ENCODE results near the gene TCL1A.

Gene TCL1A

GRCh38 chr14:95703341-95703740 lies 10.6 kb downstream of the TCL1A start:
- Histone ChIP-seq H3K9ac (ENCODE audit: low read depth, low read length) (no peak overlapping the region), H3K4me1 (ENCODE audit: insufficient read depth, low read length) (peaks cover 28% of the 10 kb centered on the region; the same call in 1 of the 2 replicates), H3K27me3 (ENCODE audit: insufficient read depth, low read length) (peaks cover 70% of the 10 kb centered on the region), H3K9me3 (ENCODE audit: insufficient read depth, low read depth, low read length) (no peaks in the 10 kb centered on the region), H3K4me3 (ENCODE audit: low read length) (no peak overlapping the region), H3K27ac (ENCODE audit: low read length) (no peak overlapping the region), H3K36me3 (ENCODE audit: insufficient read depth, low read depth, low read length) (no peaks in the 10 kb centered on the region)

GRCh38 chr14:95701846-95702221 lies 12.1 kb downstream of the TCL1A start:
- H3K9ac ChIP-seq (ENCODE audit: low read depth, low read length), result no peak overlapping the region
- H3K36me3 ChIP-seq (ENCODE audit: insufficient read depth, low read depth, low read length), result no peaks in the 10 kb centered on the region
- peaks cover 85% of the 10 kb centered on the region for H3K27me3 ChIP-seq (ENCODE audit: insufficient read depth, low read length)
- H3K9me3 ChIP-seq (ENCODE audit: insufficient read depth, low read depth, low read length), result no peaks in the 10 kb centered on the region
- no peak overlapping the region for H3K27ac ChIP-seq (ENCODE audit: low read length)
- H3K4me1 ChIP-seq (ENCODE audit: insufficient read depth, low read length), result peaks cover 25% of the 10 kb centered on the region; the same call in 1 of the 2 replicates
- peak overlapping the region; percentile 39 for H3K4me3 ChIP-seq (ENCODE audit: low read length)

GRCh38 chr14:95700221-95700976 lies 13.5 kb downstream of the TCL1A start:
- H3K9ac ChIP-seq (ENCODE audit: low read depth, low read length), result no peak overlapping the region
- H3K27ac ChIP-seq (ENCODE audit: low read length), result no peak overlapping the region
- peaks cover 25% of the 10 kb centered on the region; the same call in 1 of the 2 replicates for H3K4me1 ChIP-seq (ENCODE audit: insufficient read depth, low read length)
- H3K27me3 ChIP-seq (ENCODE audit: insufficient read depth, low read length), result peaks cover 94% of the 10 kb centered on the region
- H3K36me3 ChIP-seq (ENCODE audit: insufficient read depth, low read depth, low read length), result no peaks in the 10 kb centered on the region
- H3K9me3 ChIP-seq (ENCODE audit: insufficient read depth, low read depth, low read length), result no peaks in the 10 kb centered on the region
- H3K4me3 ChIP-seq (ENCODE audit: low read length), result peak overlapping the region; percentile 51

GRCh38 chr14:95699412-95699811 lies 14.5 kb downstream of the TCL1A start:
- H3K9ac ChIP-seq (ENCODE audit: low read depth, low read length), result no peak overlapping the region
- no peaks in the 10 kb centered on the region for H3K9me3 ChIP-seq (ENCODE audit: insufficient read depth, low read depth, low read length)
- no peaks in the 10 kb centered on the region for H3K36me3 ChIP-seq (ENCODE audit: insufficient read depth, low read depth, low read length)
- peaks cover 25% of the 10 kb centered on the region; the same call in 1 of the 2 replicates for H3K4me1 ChIP-seq (ENCODE audit: insufficient read depth, low read length)
- H3K27me3 ChIP-seq (ENCODE audit: insufficient read depth, low read length), result peaks cover 84% of the 10 kb centered on the region
- no peak overlapping the region for H3K4me3 ChIP-seq (ENCODE audit: low read length)
- no peak overlapping the region for H3K27ac ChIP-seq (ENCODE audit: low read length)

GRCh38 chr14:95698287-95698686 lies 15.6 kb downstream of the TCL1A start:
- peaks cover 73% of the 10 kb centered on the region for H3K27me3 ChIP-seq (ENCODE audit: insufficient read depth, low read length)
- H3K9ac ChIP-seq (ENCODE audit: low read depth, low read length), result no peak overlapping the region
- no peaks in the 10 kb centered on the region for H3K9me3 ChIP-seq (ENCODE audit: insufficient read depth, low read depth, low read length)
- H3K27ac ChIP-seq (ENCODE audit: low read length), result no peak overlapping the region
- peaks cover 25% of the 10 kb centered on the region; the same call in 1 of the 2 replicates for H3K4me1 ChIP-seq (ENCODE audit: insufficient read depth, low read length)
- H3K36me3 ChIP-seq (ENCODE audit: insufficient read depth, low read depth, low read length), result no peaks in the 10 kb centered on the region
- H3K4me3 ChIP-seq (ENCODE audit: low read length), result no peak overlapping the region

- H3K4me3 ChIP-seq (ENCODE audit: low read length), result no peak overlapping the region
- H3K9ac ChIP-seq (ENCODE audit: low read depth, low read length), result no peak overlapping the region
- no peaks in the 10 kb centered on the region for H3K36me3 ChIP-seq (ENCODE audit: insufficient read depth, low read depth, low read length)
- no peak overlapping the region for H3K27ac ChIP-seq (ENCODE audit: low read length)
- H3K4me1 ChIP-seq (ENCODE audit: insufficient read depth, low read length), result peaks cover 29% of the 10 kb centered on the region; the same call in 1 of the 2 replicates
- H3K27me3 ChIP-seq (ENCODE audit: insufficient read depth, low read length), result peaks cover 68% of the 10 kb centered on the region
- no peaks in the 10 kb centered on the region for H3K9me3 ChIP-seq (ENCODE audit: insufficient read depth, low read depth, low read length)
Measured at GRCh38 chr14:95697764-95698163, 16.2 kb downstream of the TCL1A start.

GRCh38 chr14:95696741-95697140 lies 17.2 kb downstream of the TCL1A start:
- Histone ChIP-seq H3K36me3 (ENCODE audit: insufficient read depth, low read depth, low read length) (no peaks in the 10 kb centered on the region), H3K27me3 (ENCODE audit: insufficient read depth, low read length) (peaks cover 58% of the 10 kb centered on the region), H3K4me1 (ENCODE audit: insufficient read depth, low read length) (peaks cover 26% of the 10 kb centered on the region; the same call in 1 of the 2 replicates), H3K9me3 (ENCODE audit: insufficient read depth, low read depth, low read length) (no peaks in the 10 kb centered on the region), H3K27ac (ENCODE audit: low read length) (no peak overlapping the region), H3K4me3 (ENCODE audit: low read length) (no peak overlapping the region), H3K9ac (ENCODE audit: low read depth, low read length) (no peak overlapping the region)

GRCh38 chr14:95695913-95696312 lies 18.0 kb downstream of the TCL1A start:
- Histone ChIP-seq H3K27ac (ENCODE audit: low read length) (no peak overlapping the region), H3K9me3 (ENCODE audit: insufficient read depth, low read depth, low read length) (no peaks in the 10 kb centered on the region), H3K4me1 (ENCODE audit: insufficient read depth, low read length) (peaks cover 22% of the 10 kb centered on the region; the same call in 1 of the 2 replicates), H3K4me3 (ENCODE audit: low read length) (no peak overlapping the region), H3K9ac (ENCODE audit: low read depth, low read length) (no peak overlapping the region), H3K36me3 (ENCODE audit: insufficient read depth, low read depth, low read length) (no peaks in the 10 kb centered on the region), H3K27me3 (ENCODE audit: insufficient read depth, low read length) (peaks cover 49% of the 10 kb centered on the region)

- Histone ChIP-seq H3K9me3 (ENCODE audit: insufficient read depth, low read depth, low read length) (no peaks in the 10 kb centered on the region), H3K27me3 (ENCODE audit: insufficient read depth, low read length) (peaks cover 41% of the 10 kb centered on the region), H3K4me1 (ENCODE audit: insufficient read depth, low read length) (peaks cover 14% of the 10 kb centered on the region; the same call in 1 of the 2 replicates), H3K9ac (ENCODE audit: low read depth, low read length) (no peak overlapping the region), H3K27ac (ENCODE audit: low read length) (no peak overlapping the region), H3K36me3 (ENCODE audit: insufficient read depth, low read depth, low read length) (no peaks in the 10 kb centered on the region), H3K4me3 (ENCODE audit: low read length) (no peak overlapping the region)
Measured at GRCh38 chr14:95695051-95695450, 18.9 kb downstream of the TCL1A start.

- no peak overlapping the region for H3K9ac ChIP-seq (ENCODE audit: low read depth, low read length)
Measured at GRCh38 chr14:95692109-95692508, 21.8 kb downstream of the TCL1A start.

GRCh38 chr14:95691591-95691990 lies 22.3 kb downstream of the TCL1A start:
- Histone ChIP-seq H3K4me3 (ENCODE audit: low read length) (no peak overlapping the region), H3K9me3 (ENCODE audit: insufficient read depth, low read depth, low read length) (no peaks in the 10 kb centered on the region), H3K27ac (ENCODE audit: low read length) (no peak overlapping the region), H3K36me3 (ENCODE audit: insufficient read depth, low read depth, low read length) (no peaks in the 10 kb centered on the region), H3K9ac (ENCODE audit: low read depth, low read length) (no peak overlapping the region), H3K27me3 (ENCODE audit: insufficient read depth, low read length) (peaks cover 8% of the 10 kb centered on the region; the same call in 1 of the 2 replicates), H3K4me1 (ENCODE audit: insufficient read depth, low read length) (peaks cover 16% of the 10 kb centered on the region; the same call in 1 of the 2 replicates)

More at GRCh38 chr14:95692109-95692508, 21.8 kb downstream of the TCL1A start:
- H3K36me3 ChIP-seq (ENCODE audit: insufficient read depth, low read depth, low read length), result no peaks in the 10 kb centered on the region
- H3K4me3 ChIP-seq (ENCODE audit: low read length), result no peak overlapping the region
- peaks cover 11% of the 10 kb centered on the region; the same call in 1 of the 2 replicates for H3K27me3 ChIP-seq (ENCODE audit: insufficient read depth, low read length)
- H3K27ac ChIP-seq (ENCODE audit: low read length), result no peak overlapping the region
- H3K9me3 ChIP-seq (ENCODE audit: insufficient read depth, low read depth, low read length), result no peaks in the 10 kb centered on the region
- H3K4me1 ChIP-seq (ENCODE audit: insufficient read depth, low read length), result peaks cover 11% of the 10 kb centered on the region; the same call in 1 of the 2 replicates

- Histone ChIP-seq H3K4me1 (ENCODE audit: insufficient read depth, low read length) (peaks cover 18% of the 10 kb centered on the region; the same call in 1 of the 2 replicates), H3K9ac (ENCODE audit: low read depth, low read length) (no peak overlapping the region), H3K27ac (ENCODE audit: low read length) (no peak overlapping the region)
Measured at GRCh38 chr14:95690815-95691214, 23.1 kb downstream of the TCL1A start.

More at GRCh38 chr14:95690815-95691214, 23.1 kb downstream of the TCL1A start:
- Histone ChIP-seq H3K27me3 (ENCODE audit: insufficient read depth, low read length) (0 out of 2 replicates have a peak, but pooled peaks cover under 1% of the 10 kb centered on the region), H3K9me3 (ENCODE audit: insufficient read depth, low read depth, low read length) (no peaks in the 10 kb centered on the region), H3K36me3 (ENCODE audit: insufficient read depth, low read depth, low read length) (no peaks in the 10 kb centered on the region), H3K4me3 (ENCODE audit: low read length) (no peak overlapping the region)
